IMR-90 (cell line): ENCODE data around the gene ZNF574. TPM values are rescaled to one million over a fixed set of nuclear protein-coding genes. Genes with fewer than 3 reads are reported as not detected.

ENCODE experiments used
- ATAC-seq: fragments of 200-7000 bp; cut with Tn5 transposase; 2 replicates; pipeline ENCODE4 v1.9.1; 2020; ENCODE audit warnings: low read depth, mild to moderate bottlenecking, moderate library complexity
- BruUV-seq: library from RNA; stranded (reverse); fragments of 400-500 nt; replicated peaks from 2 replicates; lab custom pipeline; 2021; lab: Mats Ljungman, UMichigan
- CTCF ChIA-PET: fragments of 300-600 bp; formaldehyde crosslinking; extraction: SDS; loops from one replicate; lab custom pipeline; 2021; ENCODE audit warnings: antibody characterized with exemption; lab: Yijun Ruan, JAX
- POLR2A ChIA-PET: fragments of 300-600 bp; sonication (Branson Sonifier 250); formaldehyde crosslinking; loops from one replicate; lab custom pipeline; 2022; ENCODE audit warnings: antibody characterized with exemption; ENCODE audit not compliant: unreplicated experiment; lab: Charles Lee
- DNase-seq: peaks from one replicate; pipeline ENCODE4 v3.0.0; 2013
- H2AFZ ChIP-seq: replicated peaks from 2 replicates; pipeline ENCODE3; 2013; ENCODE audit warnings: low read length, mild to moderate bottlenecking; ENCODE audit not compliant: poor library complexity
- H2AK5ac ChIP-seq: 2 replicates; pipeline ENCODE4 v1.6.1; 2013; ENCODE audit warnings: low read depth, low read length, inconsistent platforms
- H2AK9ac ChIP-seq: replicated peaks from 2 replicates; pipeline ENCODE3; 2013; ENCODE audit warnings: mild to moderate bottlenecking, low read depth, low read length, moderate library complexity; ENCODE audit not compliant: poor library complexity
- H2BK120ac ChIP-seq: 2 replicates; pipeline ENCODE4 v1.6.1; 2013; ENCODE audit warnings: low read depth, low read length, inconsistent platforms
- H2BK15ac ChIP-seq: 3 replicates; pipeline ENCODE4 v1.6.1; 2013; ENCODE audit warnings: low read depth, low read length, inconsistent platforms
- H2BK20ac ChIP-seq: 2 replicates; pipeline ENCODE4 v1.6.1; 2013; ENCODE audit warnings: low read depth, mild to moderate bottlenecking, inconsistent platforms, low read length, moderate library complexity
- H2BK5ac ChIP-seq: 2 replicates; pipeline ENCODE4 v1.6.1; 2013; ENCODE audit warnings: mild to moderate bottlenecking, low read depth, low read length, inconsistent platforms; ENCODE audit not compliant: poor library complexity, severe bottlenecking
- H3K14ac ChIP-seq: replicated peaks from 2 replicates; pipeline ENCODE4 v1.6.1; 2013; ENCODE audit warnings: low read depth, low read length, inconsistent platforms
- H3K18ac ChIP-seq: 2 replicates; pipeline ENCODE4 v1.6.1; 2013; ENCODE audit warnings: low read depth, low read length, control low read depth
- H3K23ac ChIP-seq: 2 replicates; pipeline ENCODE4 v1.6.1; 2013; ENCODE audit warnings: low read depth, low read length, inconsistent platforms
- H3K27ac ChIP-seq: 2 replicates; pipeline ENCODE4 v1.5.1; 2013; ENCODE audit warnings: mild to moderate bottlenecking, control low read depth, low read length; ENCODE audit not compliant: insufficient read depth
- H3K27me3 ChIP-seq: 2 replicates; pipeline ENCODE4 v1.6.1; 2013; ENCODE audit warnings: low read length; ENCODE audit not compliant: control insufficient read depth, insufficient read depth
- H3K36me3 ChIP-seq: 2 replicates; pipeline ENCODE4 v1.6.1; 2013; ENCODE audit warnings: low read length, mixed read lengths; ENCODE audit not compliant: control insufficient read depth, insufficient read depth
- H3K4ac ChIP-seq: 2 replicates; pipeline ENCODE4 v1.6.1; 2013; ENCODE audit warnings: low read depth, low read length, inconsistent platforms
- H3K4me1 ChIP-seq: 2 replicates; pipeline ENCODE4 v1.6.1; 2013; ENCODE audit warnings: low read length, mixed read lengths; ENCODE audit not compliant: control insufficient read depth, insufficient read depth
- H3K4me2 ChIP-seq: 2 replicates; pipeline ENCODE4 v1.6.1; 2013; ENCODE audit warnings: low read depth, mild to moderate bottlenecking, control low read depth, low read length, moderate library complexity
- H3K4me3 ChIP-seq: 2 replicates; pipeline ENCODE4 v1.5.1; 2013; ENCODE audit warnings: low read depth, mild to moderate bottlenecking, control low read depth, low read length, moderate library complexity; ENCODE audit not compliant: insufficient read depth
- H3K56ac ChIP-seq: 2 replicates; pipeline ENCODE4 v1.6.1; 2013; ENCODE audit warnings: low read length, inconsistent platforms; ENCODE audit not compliant: insufficient read depth; ENCODE audit errors: extremely low read depth
- H3K79me1 ChIP-seq, 2 experiments: 2 replicates each; pipeline ENCODE4 v1.6.1; 2013; ENCODE audit warnings: low read length in 2 of 2, inconsistent platforms in 1 of 2, low read depth in 1 of 2
- H3K9ac ChIP-seq: 2 replicates; pipeline ENCODE4 v1.6.1; 2013; ENCODE audit warnings: low read depth, low read length, control low read depth
- H3K9me1 ChIP-seq: 2 replicates; pipeline ENCODE4 v1.6.1; 2013; ENCODE audit warnings: low read length, inconsistent platforms; ENCODE audit not compliant: insufficient read depth
- H3K9me3 ChIP-seq: 2 replicates; pipeline ENCODE4 v1.6.1; 2013; ENCODE audit warnings: low read length; ENCODE audit not compliant: control insufficient read depth, insufficient read depth
- H4K20me1 ChIP-seq: 2 replicates; pipeline ENCODE4 v1.6.1; 2013; ENCODE audit warnings: low read length, inconsistent platforms; ENCODE audit not compliant: insufficient read depth
- H4K5ac ChIP-seq: 2 replicates; pipeline ENCODE4 v1.6.1; 2013; ENCODE audit warnings: mild to moderate bottlenecking, low read depth, low read length, control low read depth
- H4K8ac ChIP-seq, 2 experiments: 2 replicates each; pipeline ENCODE4 v1.6.1; 2013; ENCODE audit warnings: low read depth in 2 of 2, low read length in 2 of 2, control low read depth in 1 of 2, inconsistent platforms in 1 of 2
- H4K91ac ChIP-seq: 2 replicates; pipeline ENCODE4 v1.6.1; 2013; ENCODE audit warnings: low read depth, low read length, inconsistent platforms; ENCODE audit not compliant: insufficient read depth
- CHD1 ChIP-seq: IDR thresholded peaks from 2 replicates; pipeline ENCODE4 v1.6.1; 2012; ENCODE audit warnings: low read depth, low read length, improper control_type of control experiment
- CTCF ChIP-seq: conservative IDR thresholded peaks from 2 replicates; pipeline ENCODE4 v1.5.1; 2012; ENCODE audit warnings: mild to moderate bottlenecking, low read depth, low read length, improper control_type of control experiment
- RAD21 ChIP-seq: IDR thresholded peaks from 2 replicates; pipeline ENCODE4 v1.6.1; 2012; ENCODE audit warnings: low read length, improper control_type of control experiment
- RFX5 ChIP-seq: IDR thresholded peaks from 2 replicates; pipeline ENCODE4 v1.8.0; 2012; ENCODE audit warnings: low read depth, mild to moderate bottlenecking, low read length, moderate library complexity
- WGBS, 2 experiments: methylation state at CpG; one replicate each; pipeline versions ENCODE4 v1.1.5 to v1.1.7; 2013; ENCODE audit warnings: missing lambda C conversion rate in 2 of 2; ENCODE audit not compliant: insufficient read length in 1 of 2; ENCODE audit errors: extremely low coverage in 2 of 2; 5-methylcytosine and 5-hydroxymethylcytosine counted together
- dilution Hi-C: fragments of 300-500 bp; cut with HindIII; formaldehyde crosslinking; loops from one replicate; pipeline ENCODE4 v1.14.3; 2018; ENCODE audit warnings: low sequenced_read_pairs; ENCODE audit not compliant: unreplicated experiment
- in situ Hi-C: fragments of 300-500 bp; cut with MboI; formaldehyde crosslinking; loops from 3 replicates; pipeline ENCODE4 v1.14.3; 2019; ENCODE audit warnings: low sequenced_read_pairs, inconsistent platforms, mixed read lengths
- intact Hi-C: fragments of 100-400 bp; cut with micrococcal nuclease; formaldehyde crosslinking; loops from 2 replicates; pipeline ENCODE4 v1.10.0; 2022
- polyA plus RNA-seq, 3 experiments: library from polyadenylated mRNA; depleted of rRNA; stranded (reverse); fragments of >200 nt; gene quantifications; 2 replicates each; pipeline ENCODE4 v1.2.3, GENCODE V29; 2012; ENCODE audit warnings: low replicate concordance in 1 of 3
- total RNA-seq: library from RNA; depleted of rRNA; stranded (reverse); fragments of >200 nt; gene quantifications from 2 replicates; pipeline ENCODE4 v1.2.3, GENCODE V29; 2012
- TF ChIP-seq, protein P1 (sequence below): fragments of 150-350 bp; IDR thresholded peaks from 2 replicates; pipeline ENCODE4 v1.6.1; 2016; ENCODE audit warnings: low read depth, mild to moderate bottlenecking, low read length, moderate library complexity, borderline replicate concordance

ZNF574 gene
- total and polyA plus RNA-seq, 2 of the 4 experiments (the other 2 are of a cell fraction): 8.1 to 14.1 TPM

- Histone ChIP-seq H3K56ac (no peak overlapping the region), H2BK120ac (peak overlapping the region; percentile 93), H3K9ac (no peak overlapping the region; the same call in 1 of the 2 replicates), H4K20me1 (no peaks in the 10 kb centered on the region), H2BK15ac (peak overlapping the region; percentile 95; the same call in 2 of the 3 replicates), H4K5ac (peak overlapping the region; percentile 4; the same call in 1 of the 2 replicates), H4K91ac (peak overlapping the region; percentile 90), H3K18ac (no peak overlapping the region), H3K4me1 (peaks cover 15% of the 10 kb centered on the region), H3K4ac (peak overlapping the region; percentile 94), H3K27me3 (no peaks in the 10 kb centered on the region), H2BK5ac (peak overlapping the region; percentile 80), H2AK5ac (peak overlapping the region; percentile 99), H2BK20ac (peak overlapping the region; percentile 92), H3K27ac (peak overlapping the region; percentile 20; the same call in 1 of the 2 replicates), H2AFZ (peak overlapping the region; percentile 65), H3K9me1 (peaks cover 19% of the 10 kb centered on the region), H3K79me1 (peaks cover 0 to 29% of the 10 kb centered on the region in 2 experiments; a peak in 2 of 4 replicates), H3K14ac (peak overlapping the region; percentile 71), H3K36me3 (no peaks in the 10 kb centered on the region), H2AK9ac (peak overlapping the region; percentile 84), H3K9me3 (no peaks in the 10 kb centered on the region), H3K4me2 (no peak overlapping the region), H4K8ac (peak overlapping the region; percentile 64 to 65; a peak in 2 of 4 replicates), H3K23ac (peak overlapping the region; percentile 65; the same call in 1 of the 2 replicates), H3K4me3 (no peak overlapping the region)
- in situ Hi-C loops (no loop called here), intact Hi-C loops (no loop called here), dilution Hi-C loops (no loop called here)
- TF ChIP-seq CTCF: no peak
- TF ChIP-seq CHD1: no peak
- no peak for TF ChIP-seq RAD21
- TF ChIP-seq, protein P1, sequence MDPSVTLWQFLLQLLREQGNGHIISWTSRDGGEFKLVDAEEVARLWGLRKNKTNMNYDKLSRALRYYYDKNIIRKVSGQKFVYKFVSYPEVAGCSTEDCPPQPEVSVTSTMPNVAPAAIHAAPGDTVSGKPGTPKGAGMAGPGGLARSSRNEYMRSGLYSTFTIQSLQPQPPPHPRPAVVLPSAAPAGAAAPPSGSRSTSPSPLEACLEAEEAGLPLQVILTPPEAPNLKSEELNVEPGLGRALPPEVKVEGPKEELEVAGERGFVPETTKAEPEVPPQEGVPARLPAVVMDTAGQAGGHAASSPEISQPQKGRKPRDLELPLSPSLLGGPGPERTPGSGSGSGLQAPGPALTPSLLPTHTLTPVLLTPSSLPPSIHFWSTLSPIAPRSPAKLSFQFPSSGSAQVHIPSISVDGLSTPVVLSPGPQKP: no peak
- no peak for TF ChIP-seq RFX5
- WGBS, 2 experiments: 91% methylated on average over 7 of the region's 17 CpGs; no CpG with 5 or more reads in 1 of the 2 experiments
- ChIA-PET POLR2A (interaction anchor here (0.7 kb wide), 1 partner anchor 65 kb away, joined by 3 read pairs; no protein-coding TSS in a partner anchor), CTCF (interaction anchor here (0.5 to 0.8 kb wide), 4 partner anchors 9 to 15 kb away, joined by 3 to 4 read pairs (median 4); no protein-coding TSS in a partner anchor)
- BruUV-seq: no TSS peak
- ATAC-seq (no peak), DNase-seq (no peak)
Measured at GRCh38 chr19:42122691-42123607, 47.0 kb downstream of the ZNF574 start.
